HepG2 (cell line): ENCODE measurements around the gene HYLS1. TPM values are rescaled to one million over a fixed set of nuclear protein-coding genes. Genes with fewer than 3 reads are reported as not detected.

Source experiments
- ATAC-seq: fragments of 200-7000 bp; cut with Tn5 transposase; 3 replicates; pipeline ENCODE4 v1.9.1; 2020; ENCODE audit warnings: mild to moderate bottlenecking, moderate library complexity
- BruUV-seq: library from RNA; stranded (reverse); fragments of 400-500 nt; replicated peaks from 2 replicates; lab custom pipeline; 2021; lab: Mats Ljungman, UMichigan
- CTCF ChIA-PET: fragments of 300-600 bp; formaldehyde crosslinking; extraction: SDS; loops from one replicate; lab custom pipeline; 2021; ENCODE audit warnings: low total read pairs, inconsistent platforms, low intra/inter-chr PET ratio; lab: Yijun Ruan, JAX
- POLR2A ChIA-PET: fragments of 350-600 bp; sonication (Branson Sonifier 250); formaldehyde crosslinking; loops from one replicate; lab custom pipeline; 2020; ENCODE audit warnings: antibody characterized with exemption, inconsistent platforms; lab: Yijun Ruan, JAX
- DNase-seq: peaks from one replicate; pipeline ENCODE4 v3.0.0-alpha.2; 2015; ENCODE audit warnings: low spot score
- FAIRE-seq: peaks from 3 replicates; lab custom pipeline; 2011; peaks lifted over from hg19 to GRCh38; lab: Jason Lieb, UNC
- H2AFZ ChIP-seq: one replicate; pipeline ENCODE4 v1.6.1; 2011; ENCODE audit warnings: low read length, inconsistent platforms
- H3K27ac ChIP-seq: fragments of 300-600 bp; 3 replicates; pipeline ENCODE4 v1.8.0; 2011; ENCODE audit warnings: mixed run types, mild to moderate bottlenecking, mixed read lengths, low read length, inconsistent platforms; ENCODE audit not compliant: insufficient read depth; ENCODE audit errors: extremely low read length
- H3K27me3 ChIP-seq, 2 experiments: fragments of 200-600 bp in 1 of 2; 2 replicates in 1 of 2; 3 replicates in 1 of 2; pipeline versions ENCODE4 v1.6.0 to v1.8.0; 2011; ENCODE audit warnings: low read length in 2 of 2, mild to moderate bottlenecking in 2 of 2, moderate library complexity in 2 of 2, inconsistent platforms in 1 of 2; ENCODE audit not compliant: insufficient read depth in 2 of 2, control insufficient read depth in 1 of 2
- H3K36me3 ChIP-seq, 2 experiments: fragments of 200-600 bp in 1 of 2; replicated peaks in 1 of 2; 2 replicates in 1 of 2; 3 replicates in 1 of 2; pipeline versions ENCODE4 v1.5.1 to v1.8.0; 2011; ENCODE audit warnings: low read length in 2 of 2, inconsistent platforms in 1 of 2; ENCODE audit not compliant: insufficient read depth in 2 of 2, control insufficient read depth in 1 of 2
- H3K4me1 ChIP-seq: 2 replicates; pipeline ENCODE4 v1.5.1; 2012; ENCODE audit warnings: low read length, inconsistent platforms; ENCODE audit not compliant: insufficient read depth
- H3K4me2 ChIP-seq: 2 replicates; pipeline ENCODE4 v1.6.0; 2011; ENCODE audit warnings: low read depth, low read length, inconsistent platforms
- H3K4me3 ChIP-seq, 3 experiments: fragments of 200-600 bp in 1 of 3; sonication (generic), shearing (Covaris generic) in 1 of 3; replicated peaks in 1 of 3; 2 replicates each; pipeline ENCODE4 v1.5.1; 2011 to 2016; ENCODE audit warnings: low read length in 3 of 3, inconsistent platforms in 2 of 3, low read depth in 2 of 3, mild to moderate bottlenecking in 2 of 3, control low read depth in 1 of 3, mixed read lengths in 1 of 3; ENCODE audit not compliant: insufficient read depth in 1 of 3
- H3K79me2 ChIP-seq: one replicate; pipeline ENCODE4 v1.6.1; 2011; ENCODE audit warnings: low read length, inconsistent platforms; ENCODE audit not compliant: insufficient read depth
- H3K9ac ChIP-seq: 2 replicates; pipeline ENCODE4 v1.6.0; 2011; ENCODE audit warnings: mild to moderate bottlenecking, low read depth, low read length, inconsistent platforms; ENCODE audit not compliant: insufficient read depth
- H3K9me3 ChIP-seq: 2 replicates; pipeline ENCODE4 v1.5.1; 2012; ENCODE audit warnings: mild to moderate bottlenecking, low read length
- H4K20me1 ChIP-seq: 2 replicates; pipeline ENCODE4 v1.6.0; 2011; ENCODE audit warnings: inconsistent platforms, mild to moderate bottlenecking, low read length, moderate library complexity; ENCODE audit not compliant: insufficient read depth
- CBX5 ChIP-seq: sonication (generic); formaldehyde crosslinking; IDR thresholded peaks from 2 replicates; pipeline ENCODE4 v1.4.0; 2020; ENCODE audit warnings: missing genetic modification reagents, borderline replicate concordance
- GPN1 ChIP-seq: sonication (generic); formaldehyde crosslinking; IDR thresholded peaks from 2 replicates; pipeline ENCODE4 v1.5.1; 2020; ENCODE audit warnings: missing genetic modification reagents, borderline replicate concordance
- NFE2L1 ChIP-seq: sonication (generic); formaldehyde crosslinking; IDR thresholded peaks from 2 replicates; pipeline ENCODE4 v1.4.0; 2020; ENCODE audit warnings: missing genetic modification reagents, mild to moderate bottlenecking, borderline replicate concordance
- NR2F6 ChIP-seq, 2 experiments: IDR thresholded peaks; 2 replicates each; pipeline ENCODE4 v1.6.1; 2016; ENCODE audit warnings: antibody characterized with exemption in 1 of 2, mild to moderate bottlenecking in 1 of 2
- PTBP1 ChIP-seq: fragments of 200-400 bp; formaldehyde crosslinking; IDR thresholded peaks from 2 replicates; pipeline ENCODE4 v1.6.1; 2018; ENCODE audit warnings: low read length, low read depth; ENCODE audit not compliant: poor library complexity, severe bottlenecking
- SNAPC2 ChIP-seq: sonication (generic); formaldehyde crosslinking; IDR thresholded peaks from 2 replicates; pipeline ENCODE4 v1.8.1; 2022; ENCODE audit warnings: mild to moderate bottlenecking, missing genetic modification reagents
- SNRNP70 ChIP-seq: fragments of 200-400 bp; formaldehyde crosslinking; IDR thresholded peaks from 2 replicates; pipeline ENCODE4 v1.6.1; 2017; ENCODE audit warnings: mild to moderate bottlenecking, low read depth, low read length, moderate library complexity
- ZMYM3 ChIP-seq: sonication (generic); formaldehyde crosslinking; IDR thresholded peaks from 2 replicates; pipeline ENCODE4 v1.5.1; 2020; ENCODE audit warnings: mild to moderate bottlenecking, missing genetic modification reagents
- ZNF660 ChIP-seq: sonication (generic); formaldehyde crosslinking; IDR thresholded peaks from 2 replicates; pipeline ENCODE4 v1.5.1; 2020; ENCODE audit warnings: mild to moderate bottlenecking, low read depth, missing genetic modification reagents, borderline replicate concordance
- WGBS: methylation state at CpG from one replicate; pipeline ENCODE4 v1.1.6; 2017; ENCODE audit warnings: low lambda C conversion rate; 5-methylcytosine and 5-hydroxymethylcytosine counted together
- in situ Hi-C: cut with HindIII; loops from 2 replicates; pipeline ENCODE4 v1.10.0; 2017; ENCODE audit warnings: low pct_unique_long_range_greater_than_20kb; ENCODE audit not compliant: extremely low pct_ligation_motif_present
- intact Hi-C: fragments of 100-400 bp; cut with micrococcal nuclease; formaldehyde crosslinking; loops from one replicate; pipeline ENCODE4 v1.10.0; 2022; ENCODE audit not compliant: unreplicated experiment
- polyA plus RNA-seq, 8 experiments: library from polyadenylated mRNA; depleted of rRNA in 3 of 8; stranded (reverse) in 7 of 8; unstranded in 1 of 8; fragments of >200 nt; fragmentation: Illumina TruSeq in 4 of 8; extraction: Trizol in 4 of 8; gene quantifications; 2 replicates each; pipeline versions ENCODE4 v1.2.1 to v1.2.3, GENCODE V29; 2011 to 2016; ENCODE audit warnings: low read depth in 4 of 8, missing spikeins in 1 of 8, mixed read lengths in 1 of 8; ENCODE audit not compliant: insufficient read depth in 1 of 8
- total RNA-seq, 5 experiments: library from RNA; depleted of rRNA; stranded (reverse); fragments of >200 nt; fragmentation: Illumina TruSeq; extraction: Trizol; gene quantifications; 2 replicates each; pipeline ENCODE4 v1.2.3, GENCODE V29; 2016; ENCODE audit warnings: low read depth in 1 of 5
- TF ChIP-seq, protein P1 (sequence below): sonication (generic); formaldehyde crosslinking; IDR thresholded peaks from 2 replicates; pipeline ENCODE4 v1.4.0; 2020; ENCODE audit warnings: mild to moderate bottlenecking, missing genetic modification reagents

Gene HYLS1
- total and polyA plus RNA-seq, 2 of the 13 experiments (the other 11 are each of a cell fraction or from before 2014, with no cell fraction given), result 1.3 to 3.8 TPM

GRCh38 chr11:125842321-125842948 is 45.0 kb upstream of the HYLS1 start:
- POLR2A ChIA-PET, result no interaction called here
- no peaks in the 10 kb centered on the region for H4K20me1 ChIP-seq
- no peak for FAIRE-seq
- H2AFZ ChIP-seq, result no peak overlapping the region
- no peak overlapping the region for H3K27ac ChIP-seq
- in situ Hi-C loops (no loop called here), intact Hi-C loops (no loop called here)
- BruUV-seq, result no TSS peak
- H3K4me3 ChIP-seq, result no peak overlapping the region
- no peak overlapping the region for H3K9ac ChIP-seq
- H3K9me3 ChIP-seq, result peaks cover 23% of the 10 kb centered on the region
- WGBS, result 32% methylated on average over 3 of the region's 3 CpGs
- ATAC-seq, result no peak
- no peaks in the 10 kb centered on the region for H3K4me1 ChIP-seq
- DNase-seq, result no peak
- CTCF ChIA-PET, result no interaction called here
- H3K27me3 ChIP-seq, result peaks cover 0 to 4% of the 10 kb centered on the region in 2 experiments; a peak in 1 of 5 replicates
- TF ChIP-seq GPN1 (CRISPR knock-in tag), result no peak
- no peak for TF ChIP-seq SNAPC2 (CRISPR knock-in tag)
- no peak for TF ChIP-seq NFE2L1 (CRISPR knock-in tag)
- TF ChIP-seq ZNF660, result no peak
- no peak for TF ChIP-seq SNRNP70
- TF ChIP-seq, protein P1, sequence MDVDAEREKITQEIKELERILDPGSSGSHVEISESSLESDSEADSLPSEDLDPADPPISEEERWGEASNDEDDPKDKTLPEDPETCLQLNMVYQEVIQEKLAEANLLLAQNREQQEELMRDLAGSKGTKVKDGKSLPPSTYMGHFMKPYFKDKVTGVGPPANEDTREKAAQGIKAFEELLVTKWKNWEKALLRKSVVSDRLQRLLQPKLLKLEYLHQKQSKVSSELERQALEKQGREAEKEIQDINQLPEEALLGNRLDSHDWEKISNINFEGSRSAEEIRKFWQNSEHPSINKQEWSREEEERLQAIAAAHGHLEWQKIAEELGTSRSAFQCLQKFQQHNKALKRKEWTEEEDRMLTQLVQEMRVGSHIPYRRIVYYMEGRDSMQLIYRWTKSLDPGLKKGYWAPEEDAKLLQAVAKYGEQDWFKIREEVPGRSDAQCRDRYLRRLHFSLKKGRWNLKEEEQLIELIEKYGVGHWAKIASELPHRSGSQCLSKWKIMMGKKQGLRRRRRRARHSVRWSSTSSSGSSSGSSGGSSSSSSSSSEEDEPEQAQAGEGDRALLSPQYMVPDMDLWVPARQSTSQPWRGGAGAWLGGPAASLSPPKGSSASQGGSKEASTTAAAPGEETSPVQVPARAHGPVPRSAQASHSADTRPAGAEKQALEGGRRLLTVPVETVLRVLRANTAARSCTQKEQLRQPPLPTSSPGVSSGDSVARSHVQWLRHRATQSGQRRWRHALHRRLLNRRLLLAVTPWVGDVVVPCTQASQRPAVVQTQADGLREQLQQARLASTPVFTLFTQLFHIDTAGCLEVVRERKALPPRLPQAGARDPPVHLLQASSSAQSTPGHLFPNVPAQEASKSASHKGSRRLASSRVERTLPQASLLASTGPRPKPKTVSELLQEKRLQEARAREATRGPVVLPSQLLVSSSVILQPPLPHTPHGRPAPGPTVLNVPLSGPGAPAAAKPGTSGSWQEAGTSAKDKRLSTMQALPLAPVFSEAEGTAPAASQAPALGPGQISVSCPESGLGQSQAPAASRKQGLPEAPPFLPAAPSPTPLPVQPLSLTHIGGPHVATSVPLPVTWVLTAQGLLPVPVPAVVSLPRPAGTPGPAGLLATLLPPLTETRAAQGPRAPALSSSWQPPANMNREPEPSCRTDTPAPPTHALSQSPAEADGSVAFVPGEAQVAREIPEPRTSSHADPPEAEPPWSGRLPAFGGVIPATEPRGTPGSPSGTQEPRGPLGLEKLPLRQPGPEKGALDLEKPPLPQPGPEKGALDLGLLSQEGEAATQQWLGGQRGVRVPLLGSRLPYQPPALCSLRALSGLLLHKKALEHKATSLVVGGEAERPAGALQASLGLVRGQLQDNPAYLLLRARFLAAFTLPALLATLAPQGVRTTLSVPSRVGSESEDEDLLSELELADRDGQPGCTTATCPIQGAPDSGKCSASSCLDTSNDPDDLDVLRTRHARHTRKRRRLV (CRISPR knock-in tag), result no peak
- no peak for TF ChIP-seq CBX5
- TF ChIP-seq NR2F6 (IDR thresholded peaks at IDR 0.05), result no peak
- no peak for TF ChIP-seq NR2F6 (CRISPR knock-in tag; IDR thresholded peaks at IDR 0.05)
- no peak for TF ChIP-seq ZMYM3 (CRISPR knock-in tag)
- no peak for TF ChIP-seq PTBP1
- no peak overlapping the region for H3K4me2 ChIP-seq
- H3K36me3 ChIP-seq, result no peaks in the 10 kb centered on the region
- no peaks in the 10 kb centered on the region for H3K79me2 ChIP-seq
